Neural crest cell (in vitro differentiated cells): ENCODE data around the gene IFT80. TPM values are rescaled to one million over a fixed set of nuclear protein-coding genes. Genes with fewer than 3 reads are reported as not detected.
A peak's percentile ranks its signal among the peaks of the same experiment; 100 is the strongest.

Experiments used
- DNase-seq: peaks from one replicate; pipeline ENCODE4 v3.0.0; 2021; ENCODE audit warnings: low read depth, mixed read lengths, low spot score
- H3K27ac Mint-ChIP-seq: one replicate; pipeline ENCODE4 v1.8.0; 2021; ENCODE audit warnings: mild to moderate bottlenecking, mixed read lengths; ENCODE audit not compliant: unreplicated experiment
- H3K27me3 Mint-ChIP-seq: 2 replicates; pipeline ENCODE4 v1.8.0; 2021; ENCODE audit warnings: low read depth, mild to moderate bottlenecking, mixed read lengths
- H3K36me3 Mint-ChIP-seq: 2 replicates; pipeline ENCODE4 v1.8.0; 2021; ENCODE audit warnings: low read depth, mild to moderate bottlenecking, mixed read lengths
- H3K4me1 Mint-ChIP-seq: 2 replicates; pipeline ENCODE4 v1.8.0; 2021; ENCODE audit warnings: mixed read lengths
- H3K4me3 Mint-ChIP-seq: one replicate; pipeline ENCODE4 v1.8.0; 2021; ENCODE audit warnings: mild to moderate bottlenecking, mixed read lengths
- H3K9me3 Mint-ChIP-seq: 2 replicates; pipeline ENCODE4 v1.8.0; 2021; ENCODE audit warnings: mixed read lengths
- total RNA-seq: library from RNA; stranded (reverse); gene quantifications from 2 replicates; pipeline ENCODE4 v1.2.1, GENCODE V29; 2021
- TF ChIP-seq, protein P1 (sequence below): fragments of 200-600 bp; sonication (generic); conservative IDR thresholded peaks from 2 replicates; pipeline ENCODE4 v1.5.0; 2021; ENCODE audit warnings: antibody characterized with exemption, mild to moderate bottlenecking

Gene IFT80
- total RNA-seq, 1 donor from 2014 or later: 38.4 TPM

DNA sequence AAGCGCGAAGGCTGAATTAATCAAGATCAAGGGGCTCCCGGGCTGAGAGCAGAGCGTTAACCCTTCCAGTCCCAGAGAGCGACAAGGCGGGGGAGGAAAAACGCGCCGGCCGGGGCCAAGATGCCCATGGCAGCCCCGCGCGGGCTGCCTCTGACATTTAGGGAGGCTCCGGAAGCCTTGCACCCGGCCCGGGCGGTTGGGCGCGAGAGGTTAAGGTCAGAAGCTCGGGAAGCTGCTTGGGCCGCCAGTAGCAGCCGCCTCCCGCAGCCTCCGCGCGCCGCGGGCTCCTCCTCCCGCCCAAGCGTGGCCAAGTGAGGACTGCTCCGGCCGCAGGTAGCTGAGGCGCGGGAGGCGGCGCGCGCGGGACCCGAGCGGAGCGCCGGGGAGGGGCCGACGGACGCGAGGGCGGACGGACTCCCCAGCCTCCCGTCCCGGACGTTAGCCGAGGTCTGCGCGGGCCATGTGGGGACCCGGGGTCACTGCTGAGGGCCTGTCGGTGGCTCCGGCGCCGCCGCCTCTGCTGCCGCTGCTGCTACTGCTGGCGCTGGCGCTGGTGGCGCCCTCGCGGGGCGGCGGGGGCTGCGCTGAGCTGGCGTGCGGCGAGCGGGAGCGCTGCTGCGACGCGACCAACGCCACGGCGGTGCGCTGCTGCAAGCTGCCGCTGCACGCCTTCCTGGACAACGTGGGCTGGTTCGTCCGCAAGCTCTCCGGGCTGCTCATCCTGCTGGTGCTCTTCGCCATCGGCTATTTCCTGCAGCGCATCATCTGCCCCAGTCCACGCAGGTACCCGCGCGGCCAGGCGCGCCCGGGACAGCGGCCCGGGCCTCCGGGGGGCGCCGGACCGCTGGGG is 173.6 kb downstream of the IFT80 start, which contains the start of gene C3orf80:
C3orf80 (plus strand) TSS at position 247 of the 850 bp plus-strand sequence; CDS start at position 461, 214 bp downstream.
- peaks cover 76% of the 10 kb centered on the region for H3K27me3 Mint-ChIP-seq
- peak; percentile 60 for DNase-seq
- no peaks in the 10 kb centered on the region for H3K36me3 Mint-ChIP-seq
- TF ChIP-seq, protein P1, sequence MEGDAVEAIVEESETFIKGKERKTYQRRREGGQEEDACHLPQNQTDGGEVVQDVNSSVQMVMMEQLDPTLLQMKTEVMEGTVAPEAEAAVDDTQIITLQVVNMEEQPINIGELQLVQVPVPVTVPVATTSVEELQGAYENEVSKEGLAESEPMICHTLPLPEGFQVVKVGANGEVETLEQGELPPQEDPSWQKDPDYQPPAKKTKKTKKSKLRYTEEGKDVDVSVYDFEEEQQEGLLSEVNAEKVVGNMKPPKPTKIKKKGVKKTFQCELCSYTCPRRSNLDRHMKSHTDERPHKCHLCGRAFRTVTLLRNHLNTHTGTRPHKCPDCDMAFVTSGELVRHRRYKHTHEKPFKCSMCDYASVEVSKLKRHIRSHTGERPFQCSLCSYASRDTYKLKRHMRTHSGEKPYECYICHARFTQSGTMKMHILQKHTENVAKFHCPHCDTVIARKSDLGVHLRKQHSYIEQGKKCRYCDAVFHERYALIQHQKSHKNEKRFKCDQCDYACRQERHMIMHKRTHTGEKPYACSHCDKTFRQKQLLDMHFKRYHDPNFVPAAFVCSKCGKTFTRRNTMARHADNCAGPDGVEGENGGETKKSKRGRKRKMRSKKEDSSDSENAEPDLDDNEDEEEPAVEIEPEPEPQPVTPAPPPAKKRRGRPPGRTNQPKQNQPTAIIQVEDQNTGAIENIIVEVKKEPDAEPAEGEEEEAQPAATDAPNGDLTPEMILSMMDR: peak; percentile 48
- H3K4me1 Mint-ChIP-seq: peaks cover 12% of the 10 kb centered on the region
- H3K27ac Mint-ChIP-seq: no peak within 1 kb of the TSS
- no peaks in the 10 kb centered on the region for H3K9me3 Mint-ChIP-seq
- H3K4me3 Mint-ChIP-seq: peak within 1 kb of the TSS; percentile 92

DNA sequence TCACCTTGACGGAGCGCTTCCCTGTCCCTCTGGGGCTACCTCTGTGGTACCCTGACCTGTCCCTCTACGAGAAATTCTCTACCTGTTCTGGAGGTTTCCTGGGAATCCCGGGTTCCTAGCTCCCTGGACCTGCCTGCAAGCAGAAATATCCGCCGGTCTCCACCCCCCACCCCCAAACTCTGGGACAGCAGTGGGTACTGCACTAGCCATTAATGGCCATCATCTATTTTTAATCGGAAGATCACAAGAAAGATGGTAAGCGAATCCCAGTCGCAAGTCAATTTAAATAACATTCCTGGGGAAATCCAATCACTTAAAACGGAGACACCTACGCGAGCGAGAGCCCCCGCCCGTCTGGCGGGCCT is 174.2 kb downstream of the IFT80 start:
- H3K27me3 Mint-ChIP-seq: peaks cover 77% of the 10 kb centered on the region
- H3K9me3 Mint-ChIP-seq: no peaks in the 10 kb centered on the region

DNA sequence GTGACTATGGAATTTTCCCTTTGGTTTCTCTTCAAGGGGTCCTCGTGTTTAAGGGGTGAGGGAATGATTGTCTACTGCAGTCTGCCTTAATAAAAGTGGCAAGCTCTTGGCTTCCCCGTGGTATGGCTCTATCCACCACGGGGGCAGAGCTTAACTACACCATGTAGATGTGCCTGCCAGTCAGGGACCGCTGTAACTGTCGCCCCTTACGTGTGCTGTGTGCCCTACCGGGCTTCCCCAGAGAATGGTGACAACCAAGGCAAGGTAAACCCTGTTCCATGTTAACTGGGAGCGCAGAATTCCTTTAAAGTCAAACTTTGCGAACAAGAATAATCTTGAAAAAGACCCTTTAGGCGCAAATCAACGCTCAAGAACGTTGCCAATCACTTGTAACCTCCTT is 174.8 kb downstream of the IFT80 start:
- H3K27me3 Mint-ChIP-seq: peaks cover 74% of the 10 kb centered on the region

More for the DNA sequence above, 174.2 kb downstream of the IFT80 start:
- peaks cover 12% of the 10 kb centered on the region for H3K4me1 Mint-ChIP-seq
- no peak overlapping the region for H3K27ac Mint-ChIP-seq
- peak overlapping the region; percentile 92 for H3K4me3 Mint-ChIP-seq
- no peaks in the 10 kb centered on the region for H3K36me3 Mint-ChIP-seq
- TF ChIP-seq, protein P1: no peak
- DNase-seq: peak; percentile 6

DNA sequence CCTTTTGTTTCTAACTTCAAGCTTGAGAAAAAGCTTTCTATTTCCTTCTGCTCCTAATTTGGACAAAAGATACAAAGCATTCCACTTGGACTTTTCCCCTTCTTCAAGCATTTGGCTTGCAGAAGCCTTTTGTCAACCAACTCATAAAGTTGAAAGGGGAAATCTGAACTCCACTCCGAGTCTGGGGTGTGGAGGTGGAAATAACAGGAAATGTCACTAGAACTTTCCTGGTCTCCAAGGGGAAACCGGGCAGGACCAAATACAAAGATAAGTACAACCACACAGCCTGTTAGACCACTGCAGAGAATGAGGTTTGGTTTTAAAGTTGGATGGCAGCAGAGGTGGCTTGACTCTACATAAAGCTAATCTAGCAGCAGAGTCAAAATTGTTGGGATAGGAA is 178.0 kb downstream of the IFT80 start:
- TF ChIP-seq, protein P1: no peak
- no peak overlapping the region for H3K4me3 Mint-ChIP-seq
- no peak for DNase-seq
- H3K27me3 Mint-ChIP-seq: peaks cover 54% of the 10 kb centered on the region
- no peaks in the 10 kb centered on the region for H3K36me3 Mint-ChIP-seq
- H3K9me3 Mint-ChIP-seq: no peaks in the 10 kb centered on the region
- H3K27ac Mint-ChIP-seq: no peak overlapping the region
- H3K4me1 Mint-ChIP-seq: peaks cover 5% of the 10 kb centered on the region

More for the DNA sequence above, 174.8 kb downstream of the IFT80 start:
- Mint-ChIP-seq H3K27ac (no peak overlapping the region), H3K4me1 (peaks cover 12% of the 10 kb centered on the region), H3K4me3 (peak overlapping the region; percentile 92), H3K36me3 (no peaks in the 10 kb centered on the region), H3K9me3 (no peaks in the 10 kb centered on the region)
- TF ChIP-seq, protein P1: no peak
- DNase-seq: no peak

DNA sequence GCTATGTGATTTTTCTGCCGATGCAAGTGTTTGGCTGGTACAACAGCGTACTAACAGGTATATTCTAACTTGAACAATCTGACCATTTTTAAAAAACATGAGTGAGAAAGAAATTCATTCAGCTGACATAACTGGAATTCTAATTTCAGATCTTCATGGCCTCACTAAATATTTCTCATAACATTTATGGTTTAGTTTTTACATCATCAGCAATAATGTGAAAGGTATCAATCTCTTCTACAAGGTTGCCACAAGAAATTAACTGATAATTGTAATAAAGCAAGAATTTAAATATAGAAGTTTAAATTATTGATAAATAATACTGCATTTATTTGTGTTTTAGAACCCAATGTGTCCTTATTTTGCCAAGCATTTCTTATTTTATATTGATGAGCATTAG is 179.0 kb downstream of the IFT80 start:
- no peak overlapping the region for H3K4me3 Mint-ChIP-seq
- TF ChIP-seq, protein P1: no peak
- H3K9me3 Mint-ChIP-seq: no peaks in the 10 kb centered on the region
- no peaks in the 10 kb centered on the region for H3K36me3 Mint-ChIP-seq
- H3K27ac Mint-ChIP-seq: no peak overlapping the region
- no peak for DNase-seq
- peaks cover 5% of the 10 kb centered on the region for H3K4me1 Mint-ChIP-seq
- peaks cover 52% of the 10 kb centered on the region for H3K27me3 Mint-ChIP-seq
